Hepatocyte (in vitro differentiated cells): Measurements from ENCODE around the gene EPSTI1. TPM values are rescaled to one million over a fixed set of nuclear protein-coding genes. Genes with fewer than 3 reads are reported as not detected.
"Not testable (repeated sequence)": the region's sequence is repeated elsewhere in the genome, so short reads cannot be mapped to it uniquely, and the experiment has no call there.

Source experiments
- DNase-seq: peaks from one replicate; pipeline ENCODE4 v3.0.0-alpha.2; 2016; ENCODE audit warnings: low spot score
- H2AFZ ChIP-seq: fragments of 200-600 bp; sonication (generic); 2 replicates; pipeline ENCODE4 v1.6.0; 2016; ENCODE audit warnings: antibody characterized with exemption, mild to moderate bottlenecking
- H3K27ac ChIP-seq: fragments of 200-600 bp; sonication (generic); 2 replicates; pipeline ENCODE4 v1.5.1; 2016; ENCODE audit warnings: mild to moderate bottlenecking
- H3K27me3 ChIP-seq: fragments of 200-600 bp; sonication (generic); 2 replicates; pipeline ENCODE4 v1.6.1; 2016
- H3K36me3 ChIP-seq: fragments of 200-600 bp; sonication (generic); replicated peaks from 2 replicates; pipeline ENCODE4 v1.5.1; 2016; ENCODE audit warnings: low read depth; ENCODE audit not compliant: insufficient read depth
- H3K4me1 ChIP-seq: fragments of 200-600 bp; sonication (generic); 2 replicates; pipeline ENCODE4 v1.5.1; 2016; ENCODE audit warnings: mild to moderate bottlenecking, moderate library complexity; ENCODE audit not compliant: insufficient read depth
- H3K4me2 ChIP-seq: fragments of 200-600 bp; sonication (generic); 2 replicates; pipeline ENCODE4 v1.6.0; 2016
- H3K4me3 ChIP-seq: fragments of 200-600 bp; sonication (generic); 2 replicates; pipeline ENCODE4 v1.5.1; 2016; ENCODE audit warnings: mild to moderate bottlenecking
- H3K79me2 ChIP-seq: fragments of 200-600 bp; sonication (generic); 2 replicates; pipeline ENCODE4 v1.6.0; 2017; ENCODE audit warnings: mild to moderate bottlenecking
- H3K9me2 ChIP-seq: fragments of 200-600 bp; sonication (generic); replicated peaks from 2 replicates; pipeline ENCODE4 v1.6.0; 2017; ENCODE audit warnings: mild to moderate bottlenecking; ENCODE audit not compliant: insufficient read depth
- H3K9me3 ChIP-seq: fragments of 200-600 bp; sonication (generic); 2 replicates; pipeline ENCODE4 v1.5.1; 2016; ENCODE audit warnings: low read depth, mild to moderate bottlenecking
- H4K20me1 ChIP-seq: fragments of 200-600 bp; sonication (generic); 2 replicates; pipeline ENCODE4 v1.6.0; 2016; ENCODE audit warnings: mild to moderate bottlenecking; ENCODE audit not compliant: insufficient read depth, poor library complexity, severe bottlenecking
- CTCF ChIP-seq: fragments of 200-600 bp; sonication (generic); IDR thresholded peaks from 2 replicates; pipeline ENCODE4 v1.5.1; 2016; ENCODE audit warnings: antibody characterized with exemption, mild to moderate bottlenecking; ENCODE audit not compliant: poor library complexity
- EZH2 ChIP-seq: fragments of 200-600 bp; sonication (generic); IDR thresholded peaks from 2 replicates; pipeline ENCODE4 v1.6.1; 2016; ENCODE audit warnings: antibody characterized with exemption, mild to moderate bottlenecking, borderline replicate concordance
- EZH2phosphoT487 ChIP-seq: fragments of 200-600 bp; sonication (generic); IDR thresholded peaks from one replicate; pipeline ENCODE4 v1.6.1; 2018; ENCODE audit warnings: antibody characterized with exemption, mild to moderate bottlenecking, low read depth, moderate library complexity; ENCODE audit not compliant: unreplicated experiment, severe bottlenecking
- WGBS: methylation state at CpG from one replicate; pipeline ENCODE4 v1.1.6; 2016; ENCODE audit warnings: low lambda C conversion rate; ENCODE audit errors: missing lambda C conversion rate; 5-methylcytosine and 5-hydroxymethylcytosine counted together
- polyA plus RNA-seq: library from polyadenylated mRNA; unstranded; fragments of >200 nt; fragmentation: Nextera tagmentation; extraction: Ambion mirVana; gene quantifications from 2 replicates; pipeline ENCODE4 v1.2.1, GENCODE V29; 2016
- total RNA-seq: library from RNA; depleted of rRNA; stranded (reverse); fragments of >200 nt; gene quantifications from 2 replicates; pipeline ENCODE4 v1.2.3, GENCODE V29; 2014

The EPSTI1 gene
- 22.2 and 24.5 TPM in 2 replicates for total RNA-seq
- 27.7 and 31.0 TPM in 2 replicates for polyA plus RNA-seq

GRCh38 chr13:42991898-42992763 is at the start of gene EPSTI1:
Gene EPSTI1 (minus strand): TSS chr13:42992241. CDS start chr13:42992165, 76 bp downstream.
- no peaks in the 10 kb centered on the region for H3K27me3 ChIP-seq
- peak within 1 kb of the TSS; percentile 65 for H3K4me3 ChIP-seq
- H2AFZ ChIP-seq = peak within 1 kb of the TSS; percentile 80
- peak within 1 kb of the TSS; percentile 91 for H3K4me2 ChIP-seq
- peaks cover 21% of the 10 kb centered on the region for H3K79me2 ChIP-seq
- H3K4me1 ChIP-seq = peaks cover 11% of the 10 kb centered on the region
- no peaks in the 10 kb centered on the region for H4K20me1 ChIP-seq
- no peaks in the 10 kb centered on the region for H3K36me3 ChIP-seq
- 2% methylated on average over 45 of the region's 45 CpGs for WGBS
- DNase-seq = peak; percentile 85
- no peaks in the 10 kb centered on the region for H3K9me2 ChIP-seq
- peak within 1 kb of the TSS; percentile 97 for H3K27ac ChIP-seq
- no peaks in the 10 kb centered on the region for H3K9me3 ChIP-seq
- TF ChIP-seq EZH2 (no peak), EZH2phosphoT487 (no peak), CTCF (no peak)

- TF ChIP-seq EZH2phosphoT487 = no peak
- no peak for TF ChIP-seq CTCF
- TF ChIP-seq EZH2 = no peak
- Histone ChIP-seq H3K79me2 (no peaks in the 10 kb centered on the region), H3K36me3 (no peaks in the 10 kb centered on the region), H2AFZ (peak overlapping the region; percentile 8), H3K4me3 (no peak overlapping the region), H3K4me1 (peaks cover 7% of the 10 kb centered on the region), H3K9me3 (no peaks in the 10 kb centered on the region), H3K27me3 (no peaks in the 10 kb centered on the region), H4K20me1 (no peaks in the 10 kb centered on the region), H3K9me2 (no peaks in the 10 kb centered on the region), H3K4me2 (no peak overlapping the region), H3K27ac (peak overlapping the region; percentile 71)
- 84% methylated on average over 1 of the region's 1 CpG for WGBS
- DNase-seq = no peak
Measured at GRCh38 chr13:43041369-43041921, 49.4 kb upstream of the EPSTI1 start.

GRCh38 chr13:43040581-43041368 is 48.7 kb upstream of the EPSTI1 start:
- H3K36me3 ChIP-seq, H3K4me1 ChIP-seq: not testable (repeated sequence)

GRCh38 chr13:43039966-43040365 is 47.9 kb upstream of the EPSTI1 start:
- Histone ChIP-seq H3K36me3 (no peaks in the 10 kb centered on the region), H4K20me1 (no peaks in the 10 kb centered on the region), H3K9me2 (no peaks in the 10 kb centered on the region), H2AFZ (no peak overlapping the region), H3K27ac (peak overlapping the region; percentile 71), H3K4me2 (no peak overlapping the region), H3K4me1 (peaks cover 7% of the 10 kb centered on the region), H3K27me3 (no peaks in the 10 kb centered on the region), H3K9me3 (no peaks in the 10 kb centered on the region), H3K79me2 (no peaks in the 10 kb centered on the region), H3K4me3 (no peak overlapping the region)
- DNase-seq = no peak
- WGBS = 90% methylated on average over 2 of the region's 2 CpGs
- no peak for TF ChIP-seq EZH2
- no peak for TF ChIP-seq EZH2phosphoT487
- no peak for TF ChIP-seq CTCF

More at GRCh38 chr13:43040581-43041368, 48.7 kb upstream of the EPSTI1 start:
- not testable (repeated sequence) for H3K9me3 ChIP-seq, H4K20me1 ChIP-seq, H3K4me3 ChIP-seq, H3K4me2 ChIP-seq, H2AFZ ChIP-seq, H3K9me2 ChIP-seq, H3K79me2 ChIP-seq, H3K27me3 ChIP-seq, DNase-seq
- 72% methylated on average over 13 of the region's 13 CpGs for whole genome bisulfite sequencing
- H3K27ac ChIP-seq = peak overlapping the region; percentile 71
